Measurements from ENCODE around the gene PDZD8. TPM values are rescaled to one million over a fixed set of nuclear protein-coding genes. Genes with fewer than 3 reads are reported as not detected.
A peak's percentile ranks its signal among the peaks of the same experiment; 100 is the strongest.
"Not testable (repeated sequence)": the region's sequence is repeated elsewhere in the genome, so short reads cannot be mapped to it uniquely, and the experiment has no call there.

The PDZD8 gene
- total RNA-seq, 8 experiments from 2014 or later = 10.0 to 62.1 (median 18.3) TPM

- in situ Hi-C loops (cut with MboI; ENCODE audit: low pct_unique_long_range_greater_than_20kb in 2 of 9, low sequenced_read_pairs in 9 of 9, unreplicated experiment in 9 of 9) = no loop called here
- peaks cover 8 to 22% of the 10 kb centered on the region in 2 donors for H3K4me1 ChIP-seq (replicated peaks in 1 of 2)
- no peak for ATAC-seq (replicated peaks in 6 of 8)
- 31 to 71% (median 52%) methylated on average over 2 to 5 of the region's 7 CpGs; no CpG with 5 or more reads in 2 of the 10 experiments for WGBS, 10 experiments
- no peak overlapping the region for H3K27ac ChIP-seq
- no peak overlapping the region for H3K4me3 ChIP-seq
Observed at GRCh38 chr10:117250411-117250810, 124.8 kb downstream of the PDZD8 start.

DNA sequence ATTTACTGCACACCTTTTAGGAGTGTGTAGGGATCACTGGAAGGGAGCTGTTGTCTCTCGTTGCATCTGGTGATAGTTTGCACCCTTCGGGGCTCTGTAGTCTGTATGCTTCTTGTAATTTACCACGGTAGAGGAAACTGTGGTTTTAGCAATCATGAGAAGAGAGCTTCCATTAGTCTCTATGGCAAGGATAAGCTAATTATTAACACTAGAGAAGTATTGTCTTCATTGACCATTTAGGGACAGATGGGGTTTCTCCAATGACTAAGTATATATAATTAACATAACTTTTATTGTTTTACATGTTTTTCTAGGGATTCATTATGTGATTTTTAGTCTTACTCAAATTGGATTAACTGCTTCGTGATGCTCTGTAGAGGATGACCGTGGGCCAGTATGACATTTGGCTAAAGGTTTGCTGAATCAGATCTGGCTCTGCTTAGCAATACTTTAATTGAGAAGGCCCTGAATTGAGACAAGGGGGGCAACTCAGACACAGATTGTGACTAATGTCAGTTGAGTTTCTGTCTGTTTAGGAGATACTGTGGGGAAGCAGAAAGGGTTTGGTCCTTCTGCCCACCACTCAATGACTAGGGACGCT lies 125.6 kb downstream of the PDZD8 start:
- WGBS, 10 experiments = 0 to 64% (median 37%) methylated on average over 1 to 6 of the region's 6 CpGs; no CpG with 5 or more reads in 1 of the 10 experiments
- in situ Hi-C loops (cut with MboI; ENCODE audit: low pct_unique_long_range_greater_than_20kb in 2 of 9, low sequenced_read_pairs in 9 of 9, unreplicated experiment in 9 of 9) = no loop called here
- Histone ChIP-seq H3K4me3 (no peak overlapping the region), H3K27ac (no peak overlapping the region), H3K4me1 (replicated peaks in 1 of 2) (peaks cover 8 to 14% of the 10 kb centered on the region in 2 donors)
- no peak for ATAC-seq (replicated peaks in 6 of 8)

- 0 to 47% (median 28%) methylated on average over 2 to 10 of the region's 10 CpGs; no CpG with 5 or more reads in 1 of the 10 experiments for WGBS, 10 experiments
- in situ Hi-C loops (cut with MboI; ENCODE audit: low pct_unique_long_range_greater_than_20kb in 2 of 9, low sequenced_read_pairs in 9 of 9, unreplicated experiment in 9 of 9) = no loop called here
- ATAC-seq (replicated peaks in 6 of 8) = peak in 2 of 8 experiments; percentile 38 to 40
- Histone ChIP-seq H3K27ac (no peak overlapping the region), H3K4me1 (replicated peaks in 1 of 2) (peaks cover 8 to 14% of the 10 kb centered on the region in 2 donors), H3K4me3 (no peak overlapping the region)
Observed at GRCh38 chr10:117248750-117249465, 126.3 kb downstream of the PDZD8 start.

DNA sequence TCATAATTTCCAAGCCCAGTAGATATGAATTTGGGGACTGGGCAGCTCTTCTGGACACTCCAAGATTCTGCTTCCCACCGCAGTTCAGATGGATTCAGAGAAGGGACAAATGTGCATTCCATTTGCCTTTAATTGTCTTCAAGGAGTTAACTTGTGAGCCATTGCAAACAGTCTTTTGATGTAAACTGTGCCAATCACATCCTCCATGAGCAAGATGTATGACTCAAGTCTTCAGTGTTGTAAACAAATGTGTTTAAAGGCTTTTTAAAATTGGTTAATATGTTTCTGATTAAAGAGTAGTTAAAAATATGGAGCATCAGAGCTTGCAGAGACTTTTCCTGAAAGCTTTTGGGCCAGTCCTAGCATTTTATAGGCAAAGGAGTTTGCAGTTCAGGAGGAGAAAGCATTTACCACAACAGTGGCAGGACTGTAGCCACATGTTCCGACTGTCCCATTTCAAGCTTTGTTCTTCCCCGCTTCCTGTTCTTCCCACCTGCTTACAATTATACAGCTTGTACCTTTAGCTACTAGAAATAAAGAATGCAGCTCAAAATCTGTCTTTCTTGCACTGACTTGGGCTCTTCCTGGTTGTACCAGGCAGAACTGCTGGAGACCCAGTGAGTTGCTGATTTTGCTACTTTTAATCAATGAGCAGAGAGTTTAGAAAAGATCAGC lies 128.1 kb downstream of the PDZD8 start:
- Histone ChIP-seq H3K4me3 (no peak overlapping the region), H3K4me1 (replicated peaks in 1 of 2) (peaks cover 0 to 11% of the 10 kb centered on the region in 2 donors), H3K27ac (no peak overlapping the region)
- WGBS, 10 experiments = 6 to 97% (median 75%) methylated on average over 1 to 3 of the region's 3 CpGs
- ATAC-seq (replicated peaks in 6 of 8) = no peak
- in situ Hi-C loops (cut with MboI; ENCODE audit: low pct_unique_long_range_greater_than_20kb in 2 of 9, low sequenced_read_pairs in 9 of 9, unreplicated experiment in 9 of 9) = no loop called here

GRCh38 chr10:117242463-117242832 lies 132.8 kb downstream of the PDZD8 start:
- Histone ChIP-seq H3K27ac (no peak overlapping the region), H3K4me3 (no peak overlapping the region), H3K4me1 (replicated peaks in 1 of 2) (peaks cover 2 to 5% of the 10 kb centered on the region in 2 donors)
- 67 to 100% (median 85%) methylated on average over 1 to 8 of the region's 8 CpGs for WGBS, 10 experiments
- no peak for ATAC-seq (replicated peaks in 6 of 8)
- in situ Hi-C loops (cut with MboI; ENCODE audit: low pct_unique_long_range_greater_than_20kb in 2 of 9, low sequenced_read_pairs in 9 of 9, unreplicated experiment in 9 of 9) = no loop called here

DNA sequence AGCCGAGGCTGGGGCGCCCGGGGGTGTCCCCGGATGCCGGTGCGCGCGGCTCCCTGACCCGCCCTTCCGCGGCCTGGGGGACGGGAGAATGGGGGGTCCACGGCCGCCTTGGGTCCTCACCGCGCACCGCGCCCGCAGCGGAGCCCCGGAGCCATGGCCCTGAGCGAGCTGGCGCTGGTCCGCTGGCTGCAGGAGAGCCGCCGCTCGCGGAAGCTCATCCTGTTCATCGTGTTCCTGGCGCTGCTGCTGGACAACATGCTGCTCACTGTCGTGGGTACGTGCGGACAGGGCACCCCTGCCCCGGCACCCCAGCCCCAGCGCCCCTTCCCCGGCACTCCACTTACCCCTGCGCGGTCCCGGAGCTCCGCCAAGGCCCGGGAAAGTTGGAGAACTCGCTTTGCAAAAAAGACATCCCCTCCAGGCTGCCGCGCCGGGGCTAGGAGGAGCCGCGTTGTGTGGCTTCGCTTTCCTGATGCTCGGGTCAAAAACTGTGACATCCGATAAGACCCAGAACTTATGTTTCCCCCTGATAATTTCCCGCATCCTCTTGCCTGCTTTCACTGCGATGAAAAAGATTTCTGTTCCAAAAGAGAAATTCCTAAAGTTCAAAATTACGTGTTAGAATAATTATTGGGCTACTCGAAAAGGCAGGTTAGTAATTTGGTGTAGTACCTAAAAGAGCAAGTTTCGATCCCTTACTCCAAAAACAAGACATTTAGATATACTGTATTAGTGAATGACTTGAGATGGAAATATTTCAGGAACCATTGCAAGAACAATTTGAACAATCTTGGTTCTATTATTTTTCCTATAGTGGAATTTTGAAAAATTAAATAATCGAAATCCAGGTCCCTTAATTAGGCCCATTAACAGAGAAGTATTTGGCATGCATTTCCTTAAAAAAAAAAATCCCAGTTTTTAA lies 133.4 kb downstream of the PDZD8 start:
- Histone ChIP-seq H3K4me1 (replicated peaks in 1 of 2) (peaks cover 2 to 5% of the 10 kb centered on the region in 2 donors), H3K4me3 (peak overlapping the region; percentile 14 to 31 (median 22)), H3K27ac (no peak overlapping the region)
- WGBS, 10 experiments = 19 to 60% (median 45%) methylated on average over 3 to 14 of the region's 56 CpGs
- in situ Hi-C loops (cut with MboI; ENCODE audit: low pct_unique_long_range_greater_than_20kb in 2 of 9, low sequenced_read_pairs in 9 of 9, unreplicated experiment in 9 of 9) = no loop called here
- peak in 7 of 8 experiments; percentile 38 to 65 (median 48) for ATAC-seq (replicated peaks in 6 of 8)

GRCh38 chr10:117240621-117241529 lies 134.4 kb downstream of the PDZD8 start, which contains the start of gene SLC18A2:
SLC18A2 (plus strand) TSS chr10:117241114; CDS start chr10:117241694, 580 bp downstream.
- ATAC-seq (replicated peaks in 6 of 8) = peak in 6 of 8 experiments; percentile 29 to 67 (median 48)
- Histone ChIP-seq H3K4me1 (replicated peaks in 1 of 2) (peaks cover 2 to 5% of the 10 kb centered on the region in 2 donors), H3K4me3 (peak within 1 kb of the TSS; percentile 14 to 31 (median 22)), H3K27ac (no peak within 1 kb of the TSS)
- in situ Hi-C loops (cut with MboI; ENCODE audit: low pct_unique_long_range_greater_than_20kb in 2 of 9, low sequenced_read_pairs in 9 of 9, unreplicated experiment in 9 of 9) = no loop called here
- WGBS, 10 experiments = 20 to 25% (median 20%) methylated on average over 1 to 4 of the region's 93 CpGs; no CpG with 5 or more reads in 7 of the 10 experiments

GRCh38 chr10:117239721-117240620 lies 135.3 kb downstream of the PDZD8 start:
- WGBS, 10 experiments = 17 to 100% (median 46%) methylated on average over 1 to 5 of the region's 15 CpGs; no CpG with 5 or more reads in 2 of the 10 experiments
- in situ Hi-C loops (cut with MboI; ENCODE audit: low pct_unique_long_range_greater_than_20kb in 2 of 9, low sequenced_read_pairs in 9 of 9, unreplicated experiment in 9 of 9) = no loop called here
- Histone ChIP-seq H3K27ac (no peak overlapping the region), H3K4me1 (replicated peaks in 1 of 2) (peaks cover 2 to 5% of the 10 kb centered on the region in 2 donors), H3K4me3 (no peak overlapping the region)
- ATAC-seq (replicated peaks in 6 of 8) = no peak

DNA sequence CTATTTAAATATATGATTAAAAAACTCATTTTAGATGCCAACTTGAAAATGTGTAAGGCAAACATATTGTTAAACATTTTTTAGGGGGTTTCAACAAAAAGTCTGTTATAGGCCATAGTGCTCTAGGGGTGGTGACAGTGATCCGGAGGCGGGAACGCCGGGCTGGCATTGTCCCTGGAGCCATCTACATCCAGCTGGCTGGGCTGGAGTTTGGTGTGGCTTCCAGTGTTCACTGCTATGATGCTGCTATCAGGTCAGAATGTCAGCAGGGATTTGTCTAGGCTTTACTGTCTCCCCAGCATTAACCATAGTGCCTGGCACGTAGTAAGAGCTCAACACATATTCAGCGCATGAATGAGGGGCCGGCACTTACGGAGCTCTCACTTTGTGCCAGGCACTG lies 136.2 kb downstream of the PDZD8 start:
- in situ Hi-C loops (cut with MboI; ENCODE audit: low pct_unique_long_range_greater_than_20kb in 2 of 9, low sequenced_read_pairs in 9 of 9, unreplicated experiment in 9 of 9) = no loop called here
- WGBS, 10 experiments = 0 to 100% (median 82%) methylated on average over 1 to 8 of the region's 8 CpGs; no CpG with 5 or more reads in 3 of the 10 experiments
- H3K27ac ChIP-seq = no peak overlapping the region
- no peak for ATAC-seq (replicated peaks in 6 of 8)
- H3K4me1 ChIP-seq (replicated peaks in 1 of 2) = peaks cover 2 to 5% of the 10 kb centered on the region in 2 donors
- H3K4me3 ChIP-seq = no peak overlapping the region

DNA sequence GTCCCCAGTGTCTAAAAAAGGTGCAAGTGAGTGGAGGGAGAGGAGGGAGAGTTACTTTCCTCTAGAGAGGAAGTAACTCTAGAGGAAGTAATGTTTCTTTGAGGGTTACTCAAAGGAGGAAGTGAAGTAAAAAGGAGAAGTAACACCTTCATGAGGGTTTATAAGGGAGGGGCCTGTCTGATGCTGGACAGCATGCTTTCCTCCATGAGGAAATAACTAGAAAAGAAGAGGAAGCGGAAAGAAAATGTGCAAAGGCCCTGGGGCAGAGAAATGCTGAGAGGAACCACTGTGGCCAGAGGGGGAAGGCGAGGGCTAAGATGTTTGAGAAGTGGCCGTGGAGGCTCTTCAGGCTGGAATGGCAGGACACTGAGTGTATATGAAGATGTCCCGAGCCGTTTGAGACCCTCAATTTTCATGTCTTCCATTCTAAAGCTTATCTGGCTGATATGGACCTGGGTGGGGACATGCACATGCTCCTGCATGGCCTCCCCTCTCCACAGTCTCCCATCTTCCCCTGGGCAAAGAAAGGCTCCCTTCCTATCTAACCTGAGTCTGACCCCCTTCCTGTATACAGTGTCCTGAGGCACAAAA lies 137.7 kb downstream of the PDZD8 start:
- in situ Hi-C loops (cut with MboI; ENCODE audit: low pct_unique_long_range_greater_than_20kb in 2 of 9, low sequenced_read_pairs in 9 of 9, unreplicated experiment in 9 of 9) = no loop called here
- Histone ChIP-seq H3K4me3 (no peak overlapping the region), H3K27ac (no peak overlapping the region), H3K4me1 (replicated peaks in 1 of 2) (peaks cover 2 to 5% of the 10 kb centered on the region in 2 donors)
- ATAC-seq (replicated peaks in 6 of 8) = no peak
- 40 to 100% (median 88%) methylated on average over 1 to 4 of the region's 5 CpGs; no CpG with 5 or more reads in 2 of the 10 experiments for WGBS, 10 experiments

- 10 to 89% (median 70%) methylated on average over 1 to 4 of the region's 4 CpGs for WGBS, 10 experiments
Observed at GRCh38 chr10:117230107-117230506, 145.1 kb downstream of the PDZD8 start.

More at GRCh38 chr10:117230107-117230506, 145.1 kb downstream of the PDZD8 start:
- H3K4me3 ChIP-seq; in situ Hi-C loops (cut with MboI; ENCODE audit: low pct_unique_long_range_greater_than_20kb in 2 of 9, low sequenced_read_pairs in 9 of 9, unreplicated experiment in 9 of 9); H3K4me1 ChIP-seq (replicated peaks in 1 of 2); ATAC-seq (replicated peaks in 6 of 8); H3K27ac ChIP-seq: not testable (repeated sequence)

Measured in motor neuron (in vitro differentiated cells).